Neural cell (in vitro differentiated cells): Measurements from ENCODE around the gene UNC45A. TPM values are rescaled to one million over a fixed set of nuclear protein-coding genes. Genes with fewer than 3 reads are reported as not detected.

ENCODE experiments used
- H2AFZ ChIP-seq: fragments of 200-600, 300-800 bp; sonication (generic), shearing (Covaris generic); 2 replicates; pipeline ENCODE4 v1.6.0; 2014; ENCODE audit warnings: low read depth, mild to moderate bottlenecking, antibody characterized with exemption, low read length, moderate library complexity
- H3F3A ChIP-seq: fragments of 200-600 bp; shearing (Covaris generic); 2 replicates; pipeline ENCODE4 v1.6.1; 2016; ENCODE audit warnings: mild to moderate bottlenecking, moderate library complexity, mixed read lengths, antibody characterized with exemption, low read length; ENCODE audit not compliant: insufficient read depth, poor library complexity, severe bottlenecking
- H3K27ac ChIP-seq: fragments of 200-600, 300-800 bp; sonication (generic), shearing (Covaris generic); 2 replicates; pipeline ENCODE4 v1.5.1; 2014; ENCODE audit warnings: mild to moderate bottlenecking, low read length, moderate library complexity
- H3K27me3 ChIP-seq: fragments of 300-800, 200-600 bp; sonication (generic), shearing (Covaris generic); 2 replicates; pipeline ENCODE4 v1.6.0; 2014; ENCODE audit warnings: mild to moderate bottlenecking, low read depth, low read length, moderate library complexity; ENCODE audit not compliant: insufficient read depth
- H3K36me3 ChIP-seq: fragments of 300-800, 200-600 bp; sonication (generic), shearing (Covaris generic); 2 replicates; pipeline ENCODE4 v1.5.1; 2014; ENCODE audit warnings: mild to moderate bottlenecking, antibody characterized with exemption, low read length, moderate library complexity; ENCODE audit not compliant: insufficient read depth
- H3K4me2 ChIP-seq: fragments of 300-800, 200-600 bp; sonication (generic), shearing (Covaris generic); 2 replicates; pipeline ENCODE4 v1.6.0; 2014; ENCODE audit warnings: mild to moderate bottlenecking, low read length
- H3K4me3 ChIP-seq: fragments of 300-800, 200-600 bp; sonication (generic), shearing (Covaris generic); 2 replicates; pipeline ENCODE4 v1.5.1; 2014; ENCODE audit warnings: mild to moderate bottlenecking, low read length, moderate library complexity
- H3K79me2 ChIP-seq: fragments of 200-600 bp; shearing (Covaris generic); replicated peaks from 2 replicates; pipeline ENCODE4 v1.6.0; 2014; ENCODE audit warnings: mild to moderate bottlenecking, low read length, moderate library complexity; ENCODE audit not compliant: insufficient read depth
- H3K9ac ChIP-seq: fragments of 300-800, 200-600 bp; sonication (generic), shearing (Covaris generic); 2 replicates; pipeline ENCODE4 v1.6.1; 2016; ENCODE audit warnings: mild to moderate bottlenecking, low read length, mixed read lengths
- H3K9me2 ChIP-seq: fragments of 200-600 bp; shearing (Covaris generic); 2 replicates; pipeline ENCODE4 v1.6.1; 2016; ENCODE audit warnings: mild to moderate bottlenecking, low read length, mixed read lengths; ENCODE audit not compliant: insufficient read depth
- H3K9me3 ChIP-seq: fragments of 200-600, 300-800 bp; sonication (generic), shearing (Covaris generic); 2 replicates; pipeline ENCODE4 v1.6.1; 2016; ENCODE audit warnings: mild to moderate bottlenecking, mixed run types, low read length, moderate library complexity, mixed read lengths
- H4K20me1 ChIP-seq: fragments of 200-600 bp; shearing (Covaris generic); 2 replicates; pipeline ENCODE4 v1.6.1; 2016; ENCODE audit warnings: mild to moderate bottlenecking, mixed run types; ENCODE audit not compliant: insufficient read depth
- EP300 ChIP-seq: fragments of 450-650 bp; conservative IDR thresholded peaks from 2 replicates; pipeline ENCODE4 v1.6.1; 2014; ENCODE audit warnings: antibody characterized with exemption, mild to moderate bottlenecking, moderate library complexity; ENCODE audit not compliant: poor library complexity, severe bottlenecking
- EZH2 ChIP-seq: fragments of 200-600, 300-800 bp; shearing (Covaris generic), sonication (generic); IDR thresholded peaks from 2 replicates; pipeline ENCODE4 v1.6.1; 2014; ENCODE audit warnings: antibody characterized with exemption, low read length, borderline replicate concordance, mild to moderate bottlenecking; ENCODE audit not compliant: insufficient read depth, poor library complexity, severe bottlenecking
- MXI1 ChIP-seq: fragments of 450-650 bp; conservative IDR thresholded peaks from 2 replicates; pipeline ENCODE4 v1.6.1; 2014; ENCODE audit warnings: antibody characterized with exemption, mild to moderate bottlenecking; ENCODE audit not compliant: poor library complexity, severe bottlenecking
- POLR2AphosphoS5 ChIP-seq: IDR thresholded peaks from 2 replicates; pipeline ENCODE4 v1.6.1; 2012
- RAD21 ChIP-seq: fragments of 450-650 bp; conservative IDR thresholded peaks from 2 replicates; pipeline ENCODE4 v1.6.1; 2014; ENCODE audit warnings: antibody characterized with exemption, mild to moderate bottlenecking, moderate library complexity
- SMC3 ChIP-seq: fragments of 450-650 bp; conservative IDR thresholded peaks from 2 replicates; pipeline ENCODE4 v1.6.1; 2014; ENCODE audit warnings: antibody characterized with exemption, mild to moderate bottlenecking, moderate library complexity; ENCODE audit not compliant: poor library complexity
- TAF1 ChIP-seq: IDR thresholded peaks from 2 replicates; pipeline ENCODE4 v1.6.1; 2012; ENCODE audit warnings: low read depth
- polyA plus RNA-seq: library from polyadenylated mRNA; depleted of rRNA; stranded (reverse); fragments of >200 nt; gene quantifications from 2 replicates; pipeline ENCODE4 v1.2.3, GENCODE V29; 2014
- TF ChIP-seq, protein P1 (sequence below): IDR thresholded peaks from 2 replicates; pipeline ENCODE4 v1.6.1; 2012; ENCODE audit warnings: borderline replicate concordance
- TF ChIP-seq, protein P2 (sequence below): fragments of 450-650 bp; IDR thresholded peaks from 2 replicates; pipeline ENCODE4 v1.5.1; 2014; ENCODE audit warnings: antibody characterized with exemption, mild to moderate bottlenecking, moderate library complexity; ENCODE audit not compliant: poor library complexity, severe bottlenecking

Gene UNC45A
- polyA plus RNA-seq, 1 donor from 2014 or later: 41.3 TPM

DNA sequence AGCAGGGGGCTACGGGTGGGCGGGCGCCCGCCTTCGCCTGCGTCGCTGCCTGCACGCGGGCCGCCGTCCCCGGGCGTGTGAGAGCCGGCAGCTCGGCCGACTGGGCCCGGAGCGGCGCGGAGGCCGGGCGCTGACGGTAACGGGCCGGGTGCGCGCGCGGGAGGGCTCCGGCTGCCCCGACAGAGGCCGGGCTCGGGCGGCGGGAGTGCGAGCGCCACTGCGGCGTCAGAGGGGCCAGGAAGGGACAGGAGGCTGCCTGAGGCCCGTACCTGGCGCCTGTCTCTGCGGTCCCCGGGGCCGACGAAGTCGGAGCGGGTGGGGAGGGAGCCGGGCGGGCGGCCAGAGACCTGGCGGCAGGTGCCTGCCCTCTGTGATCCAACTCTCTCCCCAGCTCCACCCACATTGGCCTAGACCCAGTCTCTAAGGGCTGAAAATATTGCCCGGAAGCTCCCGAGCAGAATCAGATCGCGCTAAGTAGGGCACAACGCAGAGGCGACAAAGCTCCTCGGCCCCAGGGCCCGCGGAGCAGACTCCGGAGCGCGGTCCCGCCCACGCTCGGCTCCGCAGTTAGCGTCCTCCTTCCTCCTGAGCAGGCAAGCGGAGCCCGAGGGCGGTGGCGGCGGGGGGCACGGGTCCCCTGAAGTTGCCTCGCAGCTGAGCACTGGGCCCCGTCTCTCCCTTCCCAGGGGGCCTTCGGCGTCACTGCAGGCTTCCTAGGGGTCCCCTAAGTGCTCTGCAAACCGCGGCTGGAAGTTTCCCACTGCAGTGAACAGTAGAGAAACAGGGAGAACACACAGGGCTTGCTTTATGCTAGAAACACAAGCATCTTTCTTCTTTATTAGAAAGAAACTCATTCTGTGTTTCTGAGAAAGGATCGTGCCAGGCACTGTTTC, 32.0 kb upstream of the UNC45A start, which contains the start of gene MAN2A2:
Gene MAN2A2 (plus strand): TSS at position 463 of the 893 bp plus-strand sequence. CDS start 906 bp downstream, outside the sequence.
- TF ChIP-seq, protein P1, sequence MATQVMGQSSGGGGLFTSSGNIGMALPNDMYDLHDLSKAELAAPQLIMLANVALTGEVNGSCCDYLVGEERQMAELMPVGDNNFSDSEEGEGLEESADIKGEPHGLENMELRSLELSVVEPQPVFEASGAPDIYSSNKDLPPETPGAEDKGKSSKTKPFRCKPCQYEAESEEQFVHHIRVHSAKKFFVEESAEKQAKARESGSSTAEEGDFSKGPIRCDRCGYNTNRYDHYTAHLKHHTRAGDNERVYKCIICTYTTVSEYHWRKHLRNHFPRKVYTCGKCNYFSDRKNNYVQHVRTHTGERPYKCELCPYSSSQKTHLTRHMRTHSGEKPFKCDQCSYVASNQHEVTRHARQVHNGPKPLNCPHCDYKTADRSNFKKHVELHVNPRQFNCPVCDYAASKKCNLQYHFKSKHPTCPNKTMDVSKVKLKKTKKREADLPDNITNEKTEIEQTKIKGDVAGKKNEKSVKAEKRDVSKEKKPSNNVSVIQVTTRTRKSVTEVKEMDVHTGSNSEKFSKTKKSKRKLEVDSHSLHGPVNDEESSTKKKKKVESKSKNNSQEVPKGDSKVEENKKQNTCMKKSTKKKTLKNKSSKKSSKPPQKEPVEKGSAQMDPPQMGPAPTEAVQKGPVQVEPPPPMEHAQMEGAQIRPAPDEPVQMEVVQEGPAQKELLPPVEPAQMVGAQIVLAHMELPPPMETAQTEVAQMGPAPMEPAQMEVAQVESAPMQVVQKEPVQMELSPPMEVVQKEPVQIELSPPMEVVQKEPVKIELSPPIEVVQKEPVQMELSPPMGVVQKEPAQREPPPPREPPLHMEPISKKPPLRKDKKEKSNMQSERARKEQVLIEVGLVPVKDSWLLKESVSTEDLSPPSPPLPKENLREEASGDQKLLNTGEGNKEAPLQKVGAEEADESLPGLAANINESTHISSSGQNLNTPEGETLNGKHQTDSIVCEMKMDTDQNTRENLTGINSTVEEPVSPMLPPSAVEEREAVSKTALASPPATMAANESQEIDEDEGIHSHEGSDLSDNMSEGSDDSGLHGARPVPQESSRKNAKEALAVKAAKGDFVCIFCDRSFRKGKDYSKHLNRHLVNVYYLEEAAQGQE: peak; percentile 39
- TF ChIP-seq EP300: no peak
- peak; percentile 33 for TF ChIP-seq MXI1
- TF ChIP-seq POLR2AphosphoS5: no peak
- TF ChIP-seq TAF1: no peak
- no peaks in the 10 kb centered on the region for H3K9me2 ChIP-seq

DNA sequence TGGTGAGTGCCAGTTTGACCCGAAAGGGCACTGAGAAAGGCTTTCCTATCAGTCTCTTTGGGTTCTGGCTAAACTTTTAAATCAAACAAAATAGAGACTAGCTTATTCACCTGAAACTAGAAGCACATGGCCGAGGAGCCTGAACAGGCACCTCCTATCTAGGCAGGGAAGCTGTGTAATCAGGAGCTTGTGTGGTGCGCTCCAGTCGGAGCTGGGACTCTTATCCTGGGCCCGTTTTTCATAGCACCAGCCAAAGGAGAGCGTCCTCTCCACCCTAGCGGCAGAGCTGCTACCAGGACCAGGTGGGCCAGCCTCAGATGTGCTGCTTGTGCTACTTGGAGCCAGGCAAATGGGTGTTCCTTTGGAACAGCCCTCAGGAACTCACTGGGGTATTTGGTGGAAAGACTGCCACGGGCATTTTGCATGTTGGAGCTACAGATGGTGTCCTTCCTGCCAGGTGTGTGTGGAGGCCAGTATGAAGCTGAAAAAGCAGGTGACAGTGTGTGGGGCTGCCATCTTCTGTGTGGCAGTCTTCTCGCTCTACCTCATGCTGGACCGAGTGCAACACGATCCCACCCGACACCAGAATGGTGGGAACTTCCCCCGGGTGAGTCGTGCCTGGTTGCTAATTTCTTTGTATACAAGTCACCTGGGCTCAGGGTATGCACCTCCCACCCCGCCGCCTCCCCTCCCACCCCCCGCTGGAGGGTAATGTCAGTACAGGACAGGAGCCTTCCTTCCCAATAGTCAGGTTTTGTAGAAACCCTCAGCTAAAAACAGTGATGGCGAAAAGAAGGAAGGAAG, 31.1 kb upstream of the UNC45A start:
- peak overlapping the region; percentile 97 for H3K4me3 ChIP-seq
- H2AFZ ChIP-seq: no peak overlapping the region
- no peaks in the 10 kb centered on the region for H3K9me3 ChIP-seq
- H3K27ac ChIP-seq: peak overlapping the region; percentile 79
- TF ChIP-seq, protein P1: no peak
- TF ChIP-seq POLR2AphosphoS5 (no peak), RAD21 (no peak), EP300 (no peak), MXI1 (peak; percentile 35), SMC3 (no peak), EZH2 (no peak)
- TF ChIP-seq, protein P2, sequence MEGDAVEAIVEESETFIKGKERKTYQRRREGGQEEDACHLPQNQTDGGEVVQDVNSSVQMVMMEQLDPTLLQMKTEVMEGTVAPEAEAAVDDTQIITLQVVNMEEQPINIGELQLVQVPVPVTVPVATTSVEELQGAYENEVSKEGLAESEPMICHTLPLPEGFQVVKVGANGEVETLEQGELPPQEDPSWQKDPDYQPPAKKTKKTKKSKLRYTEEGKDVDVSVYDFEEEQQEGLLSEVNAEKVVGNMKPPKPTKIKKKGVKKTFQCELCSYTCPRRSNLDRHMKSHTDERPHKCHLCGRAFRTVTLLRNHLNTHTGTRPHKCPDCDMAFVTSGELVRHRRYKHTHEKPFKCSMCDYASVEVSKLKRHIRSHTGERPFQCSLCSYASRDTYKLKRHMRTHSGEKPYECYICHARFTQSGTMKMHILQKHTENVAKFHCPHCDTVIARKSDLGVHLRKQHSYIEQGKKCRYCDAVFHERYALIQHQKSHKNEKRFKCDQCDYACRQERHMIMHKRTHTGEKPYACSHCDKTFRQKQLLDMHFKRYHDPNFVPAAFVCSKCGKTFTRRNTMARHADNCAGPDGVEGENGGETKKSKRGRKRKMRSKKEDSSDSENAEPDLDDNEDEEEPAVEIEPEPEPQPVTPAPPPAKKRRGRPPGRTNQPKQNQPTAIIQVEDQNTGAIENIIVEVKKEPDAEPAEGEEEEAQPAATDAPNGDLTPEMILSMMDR: peak; percentile 30
- peaks cover 7% of the 10 kb centered on the region for H3K36me3 ChIP-seq
- H3K27me3 ChIP-seq: no peaks in the 10 kb centered on the region
- H3K4me2 ChIP-seq: peak overlapping the region; percentile 86
- no peaks in the 10 kb centered on the region for H3F3A ChIP-seq
- no peaks in the 10 kb centered on the region for H3K9me2 ChIP-seq
- no peaks in the 10 kb centered on the region for H3K79me2 ChIP-seq
- no peaks in the 10 kb centered on the region for H4K20me1 ChIP-seq
- H3K9ac ChIP-seq: peak overlapping the region; percentile 85

More for the DNA sequence above, 32.0 kb upstream of the UNC45A start, which contains the start of gene MAN2A2:
- Histone ChIP-seq H3K4me3 (peak within 1 kb of the TSS; percentile 97), H3K27ac (peak within 1 kb of the TSS; percentile 79), H3K9me3 (no peaks in the 10 kb centered on the region), H3K36me3 (peaks cover 7% of the 10 kb centered on the region), H3K9ac (peak within 1 kb of the TSS; percentile 85), H3F3A (no peaks in the 10 kb centered on the region), H3K4me2 (peak within 1 kb of the TSS; percentile 86), H3K79me2 (no peaks in the 10 kb centered on the region), H4K20me1 (no peaks in the 10 kb centered on the region), H3K27me3 (no peaks in the 10 kb centered on the region), H2AFZ (peak within 1 kb of the TSS; percentile 60)
